AG04449 (cell line): Measurements from ENCODE around the gene SPRY2.

Experiments
- CTCF ChIA-PET: fragments of 350-600 bp; formaldehyde crosslinking; extraction: SDS; loops from one replicate; lab custom pipeline; 2021; ENCODE audit warnings: antibody characterized with exemption; lab: Yijun Ruan, JAX
- POLR2A ChIA-PET: fragments of 400-600, 350-600 bp; formaldehyde crosslinking; extraction: SDS; loops from one replicate; lab custom pipeline; 2020; ENCODE audit warnings: antibody characterized with exemption, inconsistent platforms; lab: Yijun Ruan, JAX
- DNase-seq: peaks from one replicate; pipeline ENCODE4 v3.0.0-alpha.2; 2010; ENCODE audit warnings: low read depth, low spot score
- H3K4me3 ChIP-seq: 2 replicates; pipeline ENCODE4 v1.5.1; 2011; ENCODE audit warnings: low read depth, mild to moderate bottlenecking, control low read depth, low read length
- CTCF ChIP-seq: IDR thresholded peaks from one replicate; pipeline ENCODE4 v1.5.1; 2011; ENCODE audit warnings: mild to moderate bottlenecking, moderate library complexity, low read length, control low read depth, inconsistent platforms; ENCODE audit not compliant: insufficient read depth; ENCODE audit errors: missing control alignments

The SPRY2 gene

GRCh38 chr13:80371840-80372509, 31.0 kb upstream of the SPRY2 start:
- CTCF ChIA-PET, result interaction anchor here (1.0 to 1.8 kb wide), 3 partner anchors 7 to 29 kb away, joined by 3 to 6 read pairs (median 6); no protein-coding TSS in a partner anchor
- POLR2A ChIA-PET, result no interaction called here
- no peak for TF ChIP-seq CTCF
- H3K4me3 ChIP-seq, result no peak overlapping the region
- DNase-seq, result no peak

- POLR2A ChIA-PET, result no interaction called here
- no peak for TF ChIP-seq CTCF
- no peak for DNase-seq
- CTCF ChIA-PET, result no interaction called here
- H3K4me3 ChIP-seq, result no peak overlapping the region
These were observed 26.5 kb upstream of the SPRY2 start for GRCh38 chr13:80367473-80367872.

GRCh38 chr13:80363890-80364503, 23.1 kb upstream of the SPRY2 start:
- TF ChIP-seq CTCF, result peak; percentile 60
- CTCF ChIA-PET, result interaction anchor here (0.9 to 3.2 kb wide), 10 partner anchors 9 to 732 kb away, joined by 3 to 31 read pairs (median 6); no protein-coding TSS in a partner anchor
- POLR2A ChIA-PET, result no interaction called here
- no peak for DNase-seq
- H3K4me3 ChIP-seq, result no peak overlapping the region

GRCh38 chr13:80362481-80362880, 21.6 kb upstream of the SPRY2 start:
- CTCF ChIA-PET, result interaction anchor here (0.5 to 14.4 kb wide), 7 partner anchors 10 to 983 kb away, joined by 3 to 161 read pairs (median 4); partner anchors contain the start of gene SPRY2
- no peak for DNase-seq
- no peak overlapping the region for H3K4me3 ChIP-seq
- TF ChIP-seq CTCF, result no peak
- POLR2A ChIA-PET, result no interaction called here

GRCh38 chr13:80361883-80362327, 21.0 kb upstream of the SPRY2 start:
- CTCF ChIA-PET, result interaction anchor here (0.5 to 14.4 kb wide), 6 partner anchors 19 to 982 kb away, joined by 3 to 161 read pairs (median 4); partner anchors contain the start of gene SPRY2
- no peak for TF ChIP-seq CTCF
- POLR2A ChIA-PET, result no interaction called here
- DNase-seq, result no peak
- no peak overlapping the region for H3K4me3 ChIP-seq

- no peak for TF ChIP-seq CTCF
- no peak overlapping the region for H3K4me3 ChIP-seq
- POLR2A ChIA-PET, result no interaction called here
- DNase-seq, result no peak
- CTCF ChIA-PET, result interaction anchor here (0.8 to 14.4 kb wide), 4 partner anchors 10 to 730 kb away, joined by 3 to 161 read pairs (median 14); partner anchors contain the start of gene SPRY2
These were observed 20.4 kb upstream of the SPRY2 start for GRCh38 chr13:80361298-80361697.
